ENCODE data around the gene SNORC. TPM values are rescaled to one million over a fixed set of nuclear protein-coding genes. Genes with fewer than 3 reads are reported as not detected.

The SNORC gene
- total RNA-seq, 1 donor from 2014 or later: 0.26 TPM

DNA sequence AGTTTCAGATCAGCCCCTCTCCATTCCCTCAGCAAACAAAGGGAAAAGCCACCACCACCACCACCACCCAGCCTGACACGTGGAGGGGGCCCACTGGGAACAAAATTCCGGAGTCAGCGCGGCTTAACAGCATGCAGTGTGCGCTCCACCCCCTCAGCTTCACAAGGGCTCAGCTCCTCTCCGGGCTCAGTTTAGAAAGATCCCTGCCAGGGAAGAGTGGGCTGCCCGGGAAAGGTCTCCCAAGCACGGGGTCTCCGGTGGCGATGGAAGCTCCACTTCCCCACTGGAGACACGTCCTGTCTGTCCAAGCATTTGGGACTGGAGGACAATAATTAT, 55.7 kb downstream of the SNORC start:
- no peak for DNase-seq (ENCODE audit: low read depth, low spot score)

DNA sequence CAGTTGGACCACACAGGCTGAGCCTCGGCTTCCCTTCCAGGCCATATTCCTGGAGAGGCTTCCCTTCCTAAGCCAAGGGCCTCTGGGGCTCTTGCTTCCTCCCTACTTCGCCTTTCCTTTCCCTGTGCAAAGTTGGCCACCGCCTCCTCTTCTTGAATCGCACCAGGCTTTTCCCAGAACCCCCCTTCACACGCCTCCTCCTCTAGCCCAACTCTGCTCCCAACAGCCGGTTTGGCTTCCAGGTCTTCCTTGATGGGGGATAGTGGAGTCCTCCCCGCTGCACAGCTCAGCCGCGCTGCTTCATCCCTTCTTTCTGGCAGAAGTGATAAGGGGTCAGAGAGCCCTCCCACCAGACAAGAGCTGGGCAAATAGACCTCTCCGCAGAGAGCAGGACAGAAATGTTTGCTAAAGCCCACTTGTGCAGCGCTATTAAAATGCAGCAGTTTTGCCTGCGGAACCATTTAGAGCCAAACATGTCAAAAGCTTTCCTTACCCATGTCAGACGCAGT, 56.4 kb downstream of the SNORC start:
- DNase-seq (ENCODE audit: low read depth, low spot score): no peak

DNA sequence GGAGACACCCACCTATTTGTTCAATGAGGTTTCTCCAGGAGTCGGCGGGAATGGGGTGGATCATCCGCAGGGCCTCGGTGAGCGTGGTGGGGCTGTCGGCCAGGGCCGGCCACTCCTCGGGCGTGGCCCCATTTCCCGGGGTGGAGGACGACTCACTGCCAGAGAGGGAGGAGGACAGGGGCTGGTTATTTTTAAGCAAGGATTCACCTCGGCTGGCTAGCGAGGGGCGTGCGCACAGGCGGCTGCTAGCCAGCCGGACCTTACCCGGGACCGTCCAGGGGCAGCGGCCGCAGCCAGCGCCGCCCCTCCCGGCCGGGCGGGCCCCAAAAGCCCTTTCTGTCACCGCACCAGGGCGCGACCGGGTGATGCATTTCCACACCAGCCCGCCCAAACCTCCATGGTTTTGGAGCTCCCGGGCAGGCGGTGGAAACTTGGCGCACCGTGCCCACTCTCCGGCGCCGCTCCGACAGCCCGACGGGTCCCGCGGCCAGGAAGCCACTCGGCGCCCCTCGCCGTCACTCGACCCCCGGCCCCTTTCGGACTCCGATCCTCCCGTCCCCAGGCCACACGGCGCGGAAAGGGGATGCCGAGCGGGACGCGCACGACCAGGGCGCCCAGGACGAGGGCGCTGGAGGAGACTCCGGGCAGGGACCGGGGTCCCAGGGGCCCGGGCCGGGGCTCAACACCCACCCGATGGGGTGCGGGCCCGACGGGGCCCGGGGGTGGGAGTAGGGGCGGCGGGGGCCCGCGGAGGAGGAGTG, 57.1 kb downstream of the SNORC start:
- no peak for DNase-seq (ENCODE audit: low read depth, low spot score)

DNA sequence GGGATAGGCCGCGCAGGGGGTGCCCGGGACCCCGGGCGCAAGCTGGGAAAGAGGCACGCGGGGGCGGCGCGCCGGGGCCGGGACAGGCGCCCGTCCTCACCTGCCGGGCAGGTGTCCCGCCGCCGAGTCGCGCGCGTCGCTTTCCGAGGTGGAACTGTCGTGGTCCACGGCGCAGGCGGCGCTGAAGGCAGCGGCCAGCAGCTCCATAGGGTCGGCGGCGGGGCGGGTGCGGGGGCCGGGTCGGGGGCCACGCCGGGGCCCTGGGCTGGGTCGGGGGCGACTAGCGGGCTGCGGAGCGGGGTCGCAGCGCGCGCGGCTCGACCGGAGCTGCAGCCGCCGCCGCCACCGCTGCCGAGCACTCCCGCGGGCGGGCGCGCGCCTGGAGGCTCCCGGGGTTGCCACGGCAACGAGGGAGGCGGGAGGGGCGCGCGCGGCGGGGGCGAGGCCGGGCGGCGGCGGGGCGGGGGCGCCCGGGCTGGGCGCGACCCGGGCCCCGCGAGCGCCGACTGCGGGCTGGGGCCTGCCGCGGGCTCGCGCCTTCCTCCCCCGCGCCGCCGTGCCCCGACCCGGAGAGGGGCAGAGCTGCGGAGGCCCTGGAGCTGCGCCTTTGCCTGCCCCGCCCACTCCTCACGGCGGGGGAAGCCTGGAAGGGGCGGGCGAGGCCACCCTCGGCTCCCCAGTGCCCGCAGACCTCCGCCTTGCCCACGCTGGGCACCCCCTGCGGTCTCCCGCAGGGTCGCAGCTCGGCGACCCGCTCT, 57.9 kb downstream of the SNORC start:
- no peak for DNase-seq (ENCODE audit: low read depth, low spot score)

Other genes with a start within 250 kb of the SNORC start
- not detected in 2 replicates for gene EFHD1, start 236.7 kb upstream of the SNORC start, total RNA-seq
- 53.0 and 65.4 TPM in 2 replicates for gene GIGYF2, start 172.9 kb upstream of the SNORC start, total RNA-seq
- gene KCNJ13, start 93.7 kb upstream of the SNORC start, total RNA-seq: not detected in 2 replicates
- 0.14 and 3.2 TPM in 2 replicates for gene NGEF, start 143.0 kb downstream of the SNORC start, total RNA-seq
- not detected in 2 replicates for gene NEU2, start 162.4 kb downstream of the SNORC start, total RNA-seq
- 19.8 and 27.2 TPM in 2 replicates for gene INPP5D, start 190.1 kb downstream of the SNORC start, total RNA-seq